ENCODE results near the gene KLHL28. TPM values are rescaled to one million over a fixed set of nuclear protein-coding genes. Genes with fewer than 3 reads are reported as not detected.

KLHL28 gene
- total RNA-seq, 2 experiments from 2014 or later: 16.8 to 17.6 TPM

DNA sequence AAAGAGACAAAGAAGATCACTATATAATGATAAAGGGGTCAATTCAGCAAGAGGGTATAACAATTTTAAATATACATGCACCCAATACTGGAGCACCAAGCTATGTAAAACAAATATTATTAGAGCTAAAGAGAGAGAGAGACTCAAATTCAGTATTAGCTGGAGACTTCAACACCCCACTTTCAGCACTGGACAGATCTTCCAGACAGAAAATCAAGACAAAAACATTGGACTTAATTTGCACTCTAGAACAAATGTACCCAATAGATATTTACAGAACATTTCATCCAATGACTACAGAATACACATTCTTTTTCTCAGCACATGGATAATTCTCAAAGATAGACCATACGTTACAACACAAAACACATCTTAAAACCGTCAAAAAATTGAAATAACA, 81.0 kb downstream of the KLHL28 start:
- no peak for DNase-seq
- H3K9me3 Mint-ChIP-seq: peaks cover 19% of the 10 kb centered on the region
- POLR2A ChIA-PET: no interaction called here
- peaks cover 9% of the 10 kb centered on the region for H3K27me3 Mint-ChIP-seq
- H3K4me1 Mint-ChIP-seq: no peaks in the 10 kb centered on the region
- no peak overlapping the region for H3K4me3 Mint-ChIP-seq
- H3K27ac Mint-ChIP-seq: no peak overlapping the region
- CTCF ChIA-PET: interaction anchor here (0.6 kb wide), 1 partner anchor 19 kb away, joined by 3 read pairs; no protein-coding TSS in a partner anchor
- H3K36me3 Mint-ChIP-seq (ENCODE audit: low read depth): peaks cover 1% of the 10 kb centered on the region

Other genes starting within 250 kb of the KLHL28 start
- 1 to 10 TPM; 8.4 to 8.7 TPM for gene TOGARAM1, start 243 bp upstream of the KLHL28 start, total RNA-seq
- 10 to 100 TPM; 37.8 to 38.6 TPM for gene PRPF39, start 122.2 kb upstream of the KLHL28 start, total RNA-seq
- 10 to 100 TPM; 64.4 to 69.6 TPM for gene FKBP3, start 172.5 kb upstream of the KLHL28 start, total RNA-seq
- gene FANCM, start 174.0 kb upstream of the KLHL28 start, total RNA-seq: 10 to 100 TPM; 15.6 to 16.5 TPM

Measured in activated CD4-positive, alpha-beta T cell treated with anti-CD3 and anti-CD28 coated beads, Interleukin-2, amount 10 ng/mL, durations not matched to agents 7 days and 5 days (primary cell).